AG10803 (cell line): ENCODE measurements around the gene MAGI1.

Experiments
- DNase-seq: peaks from one replicate; pipeline ENCODE4 v3.0.0; 2010; ENCODE audit warnings: low read depth
- H3K4me3 ChIP-seq: 2 replicates; pipeline ENCODE4 v1.5.1; 2011; ENCODE audit warnings: mild to moderate bottlenecking, low read length, control low read depth
- CTCF ChIP-seq: conservative IDR thresholded peaks from 2 replicates; pipeline ENCODE4 v1.5.1; 2011; ENCODE audit warnings: mild to moderate bottlenecking, low read length, control low read depth, inconsistent platforms

MAGI1 gene

GRCh38 chr3:66023229-66023628 lies 15.5 kb downstream of the MAGI1 start:
- DNase-seq = no peak
- H3K4me3 ChIP-seq = no peak overlapping the region
- no peak for TF ChIP-seq CTCF

GRCh38 chr3:66021731-66022131 lies 17.0 kb downstream of the MAGI1 start:
- no peak overlapping the region for H3K4me3 ChIP-seq
- TF ChIP-seq CTCF = no peak
- DNase-seq = no peak

- no peak for DNase-seq
- H3K4me3 ChIP-seq = no peak overlapping the region
- no peak for TF ChIP-seq CTCF
These were observed 18.8 kb downstream of the MAGI1 start for GRCh38 chr3:66019896-66020295.

GRCh38 chr3:66018057-66019033 lies 20.4 kb downstream of the MAGI1 start:
- TF ChIP-seq CTCF = no peak
- no peak for DNase-seq
- no peak overlapping the region for H3K4me3 ChIP-seq

GRCh38 chr3:66017591-66017990 lies 21.1 kb downstream of the MAGI1 start:
- no peak for TF ChIP-seq CTCF
- DNase-seq = no peak
- H3K4me3 ChIP-seq = no peak overlapping the region

GRCh38 chr3:66017084-66017483 lies 21.6 kb downstream of the MAGI1 start:
- no peak for DNase-seq
- TF ChIP-seq CTCF = no peak
- H3K4me3 ChIP-seq = no peak overlapping the region

- no peak overlapping the region for H3K4me3 ChIP-seq
- no peak for TF ChIP-seq CTCF
- no peak for DNase-seq
These were observed 22.9 kb downstream of the MAGI1 start for GRCh38 chr3:66015841-66016240.
